Gastroesophageal sphincter (tissue), 4 donors: ENCODE data around the gene GCN1. TPM values are rescaled to one million over a fixed set of nuclear protein-coding genes. Genes with fewer than 3 reads are reported as not detected.

Experiments
- ATAC-seq: fragments of 150-250 bp; one replicate; pipeline ENCODE4 v1.9.1; 2016; ENCODE audit warnings: mild to moderate bottlenecking, moderate library complexity
- H3K27ac ChIP-seq, 4 donors: fragments of 200-600 bp; sonication (generic) in 3 of 4; 1 replicate in 3 of 4; 2 replicates in 1 of 4; pipeline ENCODE4 v1.5.1; 2016 to 2019
- H3K27me3 ChIP-seq: fragments of 200-600 bp; sonication (generic); one replicate; pipeline ENCODE4 v1.5.1; 2019
- H3K36me3 ChIP-seq, 2 donors: fragments of 200-600 bp; sonication (generic); one replicate each; pipeline ENCODE4 v1.5.1; 2019; ENCODE audit warnings: control low read depth in 1 of 2
- H3K4me1 ChIP-seq, 3 donors: fragments of 200-600 bp; sonication (generic); 1 replicate in 2 of 3; 2 replicates in 1 of 3; pipeline ENCODE4 v1.5.1; 2016 to 2019; ENCODE audit warnings: control low read depth in 2 of 3
- H3K4me3 ChIP-seq, 2 donors: fragments of 200-600 bp; sonication (generic); one replicate each; pipeline ENCODE4 v1.5.1; 2019; ENCODE audit warnings: mild to moderate bottlenecking in 1 of 2, moderate library complexity in 1 of 2
- H3K9me3 ChIP-seq, 3 donors: fragments of 200-600 bp; sonication (generic); one replicate each; pipeline ENCODE4 v1.5.1; 2017 to 2019; ENCODE audit warnings: control low read depth in 2 of 3
- CTCF ChIP-seq, 4 experiments: fragments of 200-600 bp in 2 of 4; fragments of 450-650 bp in 2 of 4; sonication (generic) in 1 of 4; IDR thresholded peaks; one replicate each; pipeline ENCODE4 v1.5.1; 2017 to 2019; ENCODE audit warnings: antibody characterized with exemption in 4 of 4, mild to moderate bottlenecking in 2 of 4, moderate library complexity in 2 of 4
- EP300 ChIP-seq: sonication (generic); formaldehyde crosslinking; IDR thresholded peaks from one replicate; pipeline ENCODE4 v1.6.1; 2017; ENCODE audit warnings: antibody characterized with exemption, mild to moderate bottlenecking
- POLR2A ChIP-seq, 2 donors: fragments of 450-650 bp; IDR thresholded peaks; one replicate each; pipeline ENCODE4 v1.6.1; 2017; ENCODE audit warnings: antibody characterized with exemption in 2 of 2, mild to moderate bottlenecking in 2 of 2, moderate library complexity in 1 of 2
- POLR2AphosphoS5 ChIP-seq: sonication (generic); formaldehyde crosslinking; IDR thresholded peaks from one replicate; pipeline ENCODE4 v1.6.1; 2017; ENCODE audit warnings: antibody characterized with exemption
- WGBS, 2 donors: methylation state at CpG; one replicate each; pipeline ENCODE4 v1.1.5; 2018; ENCODE audit warnings: low coverage in 1 of 2; 5-methylcytosine and 5-hydroxymethylcytosine counted together
- total RNA-seq, 4 donors: library from RNA; depleted of rRNA; stranded (reverse); fragments of >200 nt; gene quantifications; one replicate each; pipeline ENCODE4 v1.1.0, GENCODE V29; 2016

The GCN1 gene
- total RNA-seq, 4 donors from 2014 or later = 39.3 to 82.2 (median 56.0) TPM

GRCh38 chr12:120231316-120232011, 36.9 kb upstream of the GCN1 start:
- ATAC-seq = no peak
- H3K36me3 ChIP-seq = peaks cover 0 to 4% of the 10 kb centered on the region in 2 donors
- WGBS, 2 donors = 10 to 44% methylated on average over 3 of the region's 3 CpGs
- TF ChIP-seq POLR2AphosphoS5 = peak; percentile 69
- peak in 1 of 4 experiments; percentile 26 for TF ChIP-seq CTCF (IDR thresholded peaks at IDR 0.05)
- TF ChIP-seq POLR2A (IDR thresholded peaks at IDR 0.05) = no peak
- no peak for TF ChIP-seq EP300
- H3K9me3 ChIP-seq = no peaks in the 10 kb centered on the region
- H3K4me1 ChIP-seq = peaks cover 27 to 100% (median 85%) of the 10 kb centered on the region in 3 donors
- H3K4me3 ChIP-seq = no peak overlapping the region
- no peaks in the 10 kb centered on the region for H3K27me3 ChIP-seq
- H3K27ac ChIP-seq = peak overlapping the region; percentile 64 to 97 (median 89)

- H3K4me3 ChIP-seq = no peak overlapping the region
- ATAC-seq = no peak
- TF ChIP-seq EP300 (no peak), POLR2AphosphoS5 (no peak), POLR2A (IDR thresholded peaks at IDR 0.05) (no peak), CTCF (IDR thresholded peaks at IDR 0.05) (no peak)
- peak overlapping the region; percentile 64 to 97 (median 89) for H3K27ac ChIP-seq
- peaks cover 0 to 10% of the 10 kb centered on the region in 2 donors for H3K36me3 ChIP-seq
- WGBS, 2 donors = 32 to 33% methylated on average over 3 to 5 of the region's 6 CpGs
- peaks cover 27 to 100% (median 85%) of the 10 kb centered on the region in 3 donors for H3K4me1 ChIP-seq
- H3K9me3 ChIP-seq = no peaks in the 10 kb centered on the region
- no peaks in the 10 kb centered on the region for H3K27me3 ChIP-seq
Measured at GRCh38 chr12:120230974-120231315, 36.4 kb upstream of the GCN1 start.

GRCh38 chr12:120230326-120230973, 35.9 kb upstream of the GCN1 start:
- 8% methylated on average over 2 of the region's 9 CpGs; no CpG with 5 or more reads in 1 of the 2 donors for WGBS, 2 donors

GRCh38 chr12:120229487-120230325, 35.2 kb upstream of the GCN1 start:
- no peaks in the 10 kb centered on the region for H3K27me3 ChIP-seq
- ATAC-seq = no peak
- H3K4me3 ChIP-seq = peak overlapping the region in 1 of 2 donors; percentile 13
- H3K4me1 ChIP-seq = peaks cover 18 to 100% (median 86%) of the 10 kb centered on the region in 3 donors
- peaks cover 0 to 12% of the 10 kb centered on the region in 2 donors for H3K36me3 ChIP-seq
- WGBS, 2 donors = 80% methylated on average over 3 of the region's 12 CpGs; no CpG with 5 or more reads in 1 of the 2 donors
- peak overlapping the region; percentile 64 to 97 (median 89) for H3K27ac ChIP-seq
- no peaks in the 10 kb centered on the region for H3K9me3 ChIP-seq
- no peak for TF ChIP-seq CTCF (IDR thresholded peaks at IDR 0.05)
- no peak for TF ChIP-seq POLR2AphosphoS5
- TF ChIP-seq EP300 = no peak
- TF ChIP-seq POLR2A (IDR thresholded peaks at IDR 0.05) = no peak

More at GRCh38 chr12:120230326-120230973, 35.9 kb upstream of the GCN1 start:
- Histone ChIP-seq H3K36me3 (peaks cover 0 to 12% of the 10 kb centered on the region in 2 donors), H3K4me1 (peaks cover 22 to 100% (median 85%) of the 10 kb centered on the region in 3 donors), H3K27me3 (no peaks in the 10 kb centered on the region), H3K27ac (peak overlapping the region; percentile 64 to 97 (median 89)), H3K4me3 (peak overlapping the region in 1 of 2 donors; percentile 13), H3K9me3 (no peaks in the 10 kb centered on the region)
- TF ChIP-seq POLR2AphosphoS5 (peak; percentile 53), POLR2A (IDR thresholded peaks at IDR 0.05) (no peak)
- peak; percentile 67 for ATAC-seq

- WGBS, 2 donors = 70% methylated on average over 2 of the region's 7 CpGs; no CpG with 5 or more reads in 1 of the 2 donors
- Histone ChIP-seq H3K36me3 (peaks cover 0 to 14% of the 10 kb centered on the region in 2 donors), H3K4me1 (peaks cover 13 to 100% (median 88%) of the 10 kb centered on the region in 3 donors), H3K4me3 (peak overlapping the region in 1 of 2 donors; percentile 23), H3K27ac (peak overlapping the region in 3 of 4 donors; percentile 88 to 97 (median 90)), H3K27me3 (no peaks in the 10 kb centered on the region), H3K9me3 (no peaks in the 10 kb centered on the region)
- TF ChIP-seq EP300 (no peak), POLR2AphosphoS5 (no peak), CTCF (IDR thresholded peaks at IDR 0.05) (no peak), POLR2A (IDR thresholded peaks at IDR 0.05) (no peak)
- no peak for ATAC-seq
Measured at GRCh38 chr12:120229071-120229486, 34.6 kb upstream of the GCN1 start.
